Globus pallidus (tissue), 1 donor: ENCODE data around the gene MRPS12.

Source experiments
- DNase-seq: peaks from one replicate; pipeline ENCODE4 v3.0.0-alpha.2; 2015; ENCODE audit warnings: low spot score

MRPS12 gene

DNA sequence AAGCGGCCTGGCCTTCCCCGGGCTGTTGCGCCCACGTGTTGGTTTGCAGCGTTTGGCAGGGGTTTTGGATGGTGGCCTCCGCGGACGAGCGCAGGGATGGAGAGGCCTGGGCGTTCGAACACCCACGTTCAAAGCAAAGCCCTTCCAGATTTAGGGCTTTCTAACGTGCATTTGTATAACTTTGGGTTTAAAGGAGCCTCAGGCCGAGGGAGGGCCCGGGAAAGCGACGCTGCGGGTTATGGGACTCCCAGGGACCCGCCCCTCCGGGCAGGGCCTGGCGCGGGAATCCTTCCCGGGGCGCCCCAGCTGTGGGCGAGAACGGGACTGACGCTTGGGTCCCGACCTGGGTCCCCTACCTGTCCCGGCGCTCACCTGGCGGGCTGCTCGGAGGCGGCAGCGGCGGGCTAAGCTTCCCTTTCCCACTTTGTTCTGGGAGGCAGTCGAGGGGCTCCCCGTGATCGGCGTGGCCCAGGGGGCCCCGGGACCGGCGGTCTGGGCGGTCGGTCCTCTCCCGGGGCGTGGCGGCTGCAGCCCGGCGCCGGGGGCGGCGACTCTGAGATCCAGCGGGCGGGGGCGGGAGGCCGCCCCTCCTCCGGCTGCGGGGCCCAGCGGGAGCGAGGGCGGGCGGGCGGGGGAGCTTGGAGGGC, 44.6 kb downstream of the MRPS12 start, which contains the start of gene FBXO17:
FBXO17 (minus strand) TSS at position 529 of the 647 bp plus-strand sequence. CDS start 25,423 bp downstream, outside the sequence.
- DNase-seq: peak; percentile 20

DNA sequence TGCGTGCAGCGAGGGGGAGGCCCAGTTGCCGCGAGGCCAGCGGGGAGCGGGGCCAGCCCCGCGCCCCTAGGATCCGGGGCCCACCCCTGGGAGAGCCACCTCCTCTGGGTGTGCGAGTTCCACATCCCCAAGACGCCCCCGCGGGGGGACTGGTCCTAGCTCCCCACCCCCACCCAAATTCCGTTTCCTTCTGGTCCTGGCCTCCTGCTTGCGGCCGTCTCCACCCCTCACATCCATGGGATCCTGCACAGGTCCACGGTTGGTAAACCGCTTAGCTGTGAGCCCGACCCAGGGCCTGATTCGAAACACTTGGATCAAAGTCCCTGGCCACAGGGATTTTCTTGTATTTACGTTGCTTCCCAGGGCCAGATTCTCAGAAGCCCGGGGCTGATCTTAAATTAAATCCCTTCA, 45.1 kb downstream of the MRPS12 start:
- peak; percentile 3 for DNase-seq

DNA sequence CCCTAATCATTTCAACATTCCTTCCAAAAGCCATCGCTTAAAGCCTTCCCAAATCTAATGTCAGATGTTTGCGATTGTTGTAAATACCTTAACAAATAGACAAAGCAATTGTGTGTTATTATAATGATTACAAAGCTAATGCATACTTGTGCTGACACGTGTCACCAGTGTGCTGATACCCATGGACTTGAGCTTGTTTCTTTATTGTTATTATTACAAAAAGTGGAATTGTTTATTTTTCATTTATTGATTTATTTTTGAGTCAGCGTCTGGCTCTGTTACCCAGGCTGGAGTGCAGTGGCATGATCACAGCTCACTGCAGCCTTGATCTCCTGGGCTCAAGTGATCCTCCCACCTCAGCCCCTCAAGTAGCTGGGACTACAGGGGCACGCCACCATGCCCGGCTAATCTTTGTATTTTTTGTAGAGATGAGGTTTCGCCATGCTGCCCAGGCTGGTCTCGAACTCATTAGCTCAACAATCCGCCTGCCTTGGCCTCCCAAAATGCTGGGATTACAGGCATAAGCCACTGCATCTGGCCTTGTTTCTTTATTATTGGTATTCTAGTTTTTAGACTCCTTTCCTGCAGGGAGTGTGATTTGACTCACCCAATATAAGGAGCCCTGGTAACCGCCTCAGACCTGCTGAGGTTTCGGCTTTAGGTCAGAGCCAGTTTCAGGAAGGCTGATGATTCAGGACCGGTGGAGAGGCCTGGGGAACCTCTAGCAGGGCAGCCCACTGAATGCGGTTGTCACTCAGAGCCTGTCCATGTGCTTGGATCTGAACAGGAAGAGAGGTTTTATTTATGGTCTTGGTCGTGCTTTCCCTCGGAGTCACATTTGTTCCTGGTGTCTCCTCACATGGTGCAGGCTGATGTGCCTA, 46.9 kb downstream of the MRPS12 start:
- no peak for DNase-seq

DNA sequence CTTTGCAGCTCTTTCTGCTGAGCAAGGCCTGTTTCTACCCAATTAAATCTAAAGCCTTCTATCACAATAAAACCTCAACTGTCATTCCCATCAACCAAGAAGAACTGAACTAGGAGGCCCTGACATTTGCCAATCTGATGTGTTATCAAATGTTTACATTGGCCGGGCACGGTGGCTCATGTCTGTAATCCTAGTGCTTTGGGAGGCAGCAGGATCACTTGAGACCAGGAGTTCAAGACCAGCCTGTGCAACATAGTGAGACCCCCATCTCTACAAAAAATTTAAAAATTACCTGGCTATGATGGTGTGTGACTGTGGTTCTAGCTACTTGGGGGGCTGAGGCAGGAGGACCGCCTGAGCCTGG, 47.6 kb downstream of the MRPS12 start:
- DNase-seq: no peak

DNA sequence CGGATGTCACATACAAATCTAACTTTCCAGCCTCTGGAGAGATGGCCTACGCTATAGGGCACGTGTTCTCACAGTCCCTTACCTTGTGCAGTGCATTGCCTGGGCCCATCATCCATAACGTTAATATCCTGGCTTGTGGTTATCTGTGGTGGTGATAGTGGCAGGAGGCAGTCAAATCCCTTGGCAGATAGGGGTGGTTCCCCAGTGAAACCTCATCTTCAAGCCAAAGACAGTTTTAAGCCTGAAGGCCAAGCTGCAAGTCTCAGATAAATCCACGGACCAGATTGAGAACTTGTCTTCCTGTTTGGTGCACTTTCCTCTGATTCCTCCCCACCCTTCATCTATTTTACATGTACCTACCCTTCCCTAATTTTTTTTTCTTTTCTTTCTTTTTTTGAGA, 49.1 kb downstream of the MRPS12 start:
- no peak for DNase-seq

DNA sequence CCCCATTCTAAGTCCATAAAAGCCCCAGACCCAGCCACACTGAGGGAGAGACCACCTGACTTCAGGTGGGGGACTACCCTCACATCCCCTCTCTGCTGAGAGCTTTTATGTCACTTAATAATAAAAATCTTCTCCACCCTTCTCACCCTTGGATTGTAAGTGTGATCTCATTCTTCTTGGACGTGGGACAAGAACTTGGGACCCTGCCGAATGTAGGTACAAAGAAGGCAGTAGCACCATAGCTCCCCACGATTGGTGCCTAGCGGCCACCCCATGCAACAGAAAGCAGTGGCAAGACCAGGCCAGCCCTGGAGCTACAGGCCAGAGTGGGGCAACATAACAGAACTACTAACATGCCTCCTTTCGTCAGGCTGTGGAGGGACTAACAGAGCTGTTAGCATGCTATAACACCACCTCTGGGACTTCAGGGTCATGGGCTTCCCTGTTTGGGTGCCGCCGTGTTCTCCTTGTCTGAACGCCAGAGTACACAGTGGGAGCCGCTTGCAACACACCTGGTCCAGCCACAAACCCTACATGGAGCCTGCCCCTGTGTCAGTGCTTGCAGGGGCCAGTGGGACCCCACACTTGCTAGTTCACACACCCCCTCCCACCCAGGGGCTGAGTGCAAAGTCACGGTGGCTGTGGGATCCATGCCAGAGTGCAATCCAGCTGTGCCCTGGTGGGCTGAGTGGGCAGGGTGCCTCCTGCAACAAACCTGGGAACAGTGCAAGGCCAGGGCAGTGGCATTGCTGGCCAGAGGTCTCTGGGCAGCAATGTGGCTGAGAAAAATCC, 50.0 kb downstream of the MRPS12 start:
- DNase-seq: no peak
